Ectodermal cell (in vitro differentiated cells): ENCODE data around the gene PRKD2. TPM values are rescaled to one million over a fixed set of nuclear protein-coding genes. Genes with fewer than 3 reads are reported as not detected.
"Not testable (repeated sequence)": the region's sequence is repeated elsewhere in the genome, so short reads cannot be mapped to it uniquely, and the experiment has no call there.

Experiments used
- H3K27ac ChIP-seq: 2 replicates; pipeline ENCODE4 v1.7.0; 2013; ENCODE audit warnings: mild to moderate bottlenecking, low read depth, low read length; ENCODE audit not compliant: insufficient read depth, poor library complexity, severe bottlenecking
- H3K27me3 ChIP-seq: 2 replicates; pipeline ENCODE4 v1.7.0; 2013; ENCODE audit warnings: mild to moderate bottlenecking, low read length; ENCODE audit not compliant: insufficient read depth, control insufficient read depth, poor library complexity, severe bottlenecking
- H3K36me3 ChIP-seq: one replicate; pipeline ENCODE4 v1.7.0; 2013; ENCODE audit warnings: low read length; ENCODE audit not compliant: control insufficient read depth, insufficient read depth
- H3K4me1 ChIP-seq: one replicate; pipeline ENCODE4 v1.7.0; 2013; ENCODE audit warnings: low read length; ENCODE audit not compliant: control insufficient read depth, insufficient read depth
- H3K4me3 ChIP-seq: 2 replicates; pipeline ENCODE4 v1.7.0; 2013; ENCODE audit warnings: low read depth, low read length, control low read depth; ENCODE audit not compliant: insufficient read depth
- H3K9me3 ChIP-seq: 2 replicates; pipeline ENCODE4 v1.7.0; 2013; ENCODE audit warnings: mild to moderate bottlenecking, low read length, moderate library complexity; ENCODE audit not compliant: control insufficient read depth
- whole genome bisulfite sequencing, 2 experiments: methylation state at CpG; one replicate each; pipeline ENCODE4 v1.1.7; 2013; ENCODE audit warnings: missing lambda C conversion rate in 2 of 2; 5-methylcytosine and 5-hydroxymethylcytosine counted together
- polyA plus RNA-seq, 4 experiments: library from polyadenylated mRNA; stranded (reverse); fragments of 50-300 nt; gene quantifications; one replicate each; pipeline ENCODE4 v1.2.3, GENCODE V29; 2013

The PRKD2 gene
- polyA plus RNA-seq (2013, experiment 1 of 4) = 44.7 TPM
- polyA plus RNA-seq (2013, experiment 2 of 4) = 50.4 TPM
- 34.9 TPM for polyA plus RNA-seq (2013, experiment 3 of 4)
- polyA plus RNA-seq (2013, experiment 4 of 4) = 32.4 TPM

GRCh38 chr19:46717034-46717715, at the start of gene PRKD2:
Gene PRKD2, minus strand, starts transcription at chr19:46717114. Its CDS starts 744 bp downstream, at chr19:46716370.
- Histone ChIP-seq H3K9me3 (no peaks in the 10 kb centered on the region), H3K4me1 (peaks cover 14% of the 10 kb centered on the region), H3K36me3 (peaks cover 11% of the 10 kb centered on the region), H3K4me3 (peak within 1 kb of the TSS; percentile 82), H3K27me3 (no peaks in the 10 kb centered on the region), H3K27ac (peak within 1 kb of the TSS; percentile 63)
- 4% methylated on average over 52 of the region's 52 CpGs for WGBS, 2 experiments

GRCh38 chr19:46764817-46765291, 47.9 kb upstream of the PRKD2 start:
- Histone ChIP-seq H3K4me1 (no peaks in the 10 kb centered on the region), H3K9me3 (no peaks in the 10 kb centered on the region), H3K27me3 (no peaks in the 10 kb centered on the region), H3K27ac (no peak overlapping the region), H3K36me3 (no peaks in the 10 kb centered on the region), H3K4me3 (no peak overlapping the region)
- 89% methylated on average over 11 of the region's 11 CpGs for WGBS, 2 experiments

- Histone ChIP-seq H3K9me3 (no peaks in the 10 kb centered on the region), H3K4me3 (no peak overlapping the region), H3K4me1 (no peaks in the 10 kb centered on the region), H3K36me3 (no peaks in the 10 kb centered on the region), H3K27ac (no peak overlapping the region), H3K27me3 (no peaks in the 10 kb centered on the region)
- WGBS, 2 experiments = 93 to 95% methylated on average over 5 to 6 of the region's 6 CpGs
These were observed 45.5 kb upstream of the PRKD2 start for GRCh38 chr19:46762245-46762890.

- Histone ChIP-seq H3K36me3 (no peaks in the 10 kb centered on the region), H3K27me3 (no peaks in the 10 kb centered on the region), H3K4me3 (no peak overlapping the region), H3K27ac (no peak overlapping the region), H3K9me3 (no peaks in the 10 kb centered on the region), H3K4me1 (no peaks in the 10 kb centered on the region)
- 91 to 96% methylated on average over 5 of the region's 5 CpGs for WGBS, 2 experiments
These were observed 44.5 kb upstream of the PRKD2 start for GRCh38 chr19:46761418-46761831.

GRCh38 chr19:46760897-46761296, 44.0 kb upstream of the PRKD2 start:
- not testable (repeated sequence) for H3K4me1 ChIP-seq, H3K4me3 ChIP-seq, H3K36me3 ChIP-seq, H3K27me3 ChIP-seq, H3K27ac ChIP-seq, H3K9me3 ChIP-seq
- 84 to 89% methylated on average over 4 of the region's 4 CpGs for WGBS, 2 experiments

- no peaks in the 10 kb centered on the region for H3K4me1 ChIP-seq
- H3K36me3 ChIP-seq = no peaks in the 10 kb centered on the region
- H3K27ac ChIP-seq = no peak overlapping the region
- H3K9me3 ChIP-seq = no peaks in the 10 kb centered on the region
- H3K4me3 ChIP-seq = no peak overlapping the region
- no peaks in the 10 kb centered on the region for H3K27me3 ChIP-seq
- 86 to 90% methylated on average over 5 of the region's 5 CpGs for WGBS, 2 experiments
These were observed 43.4 kb upstream of the PRKD2 start for GRCh38 chr19:46760363-46760762.

- Histone ChIP-seq H3K4me1 (no peaks in the 10 kb centered on the region), H3K27ac (no peak overlapping the region)
These were observed 43.0 kb upstream of the PRKD2 start for GRCh38 chr19:46759817-46760333.

GRCh38 chr19:46759206-46759605, 42.3 kb upstream of the PRKD2 start:
- no peak overlapping the region for H3K27ac ChIP-seq
- 93 to 94% methylated on average over 6 of the region's 6 CpGs for WGBS, 2 experiments
- H3K9me3 ChIP-seq = no peaks in the 10 kb centered on the region
- H3K4me3 ChIP-seq = no peak overlapping the region
- H3K36me3 ChIP-seq = no peaks in the 10 kb centered on the region
- H3K27me3 ChIP-seq = no peaks in the 10 kb centered on the region
- no peaks in the 10 kb centered on the region for H3K4me1 ChIP-seq

More at GRCh38 chr19:46759817-46760333, 43.0 kb upstream of the PRKD2 start:
- Histone ChIP-seq H3K9me3 (no peaks in the 10 kb centered on the region), H3K27me3 (no peaks in the 10 kb centered on the region), H3K4me3 (no peak overlapping the region), H3K36me3 (no peaks in the 10 kb centered on the region)
- WGBS, 2 experiments = 83% methylated on average over 7 of the region's 7 CpGs

GRCh38 chr19:46756544-46756888, 39.6 kb upstream of the PRKD2 start:
- H3K4me1 ChIP-seq = no peaks in the 10 kb centered on the region
- H3K27me3 ChIP-seq = no peaks in the 10 kb centered on the region
- H3K27ac ChIP-seq = no peak overlapping the region
- H3K4me3 ChIP-seq = no peak overlapping the region
- WGBS, 2 experiments = 96% methylated on average over 30 of the region's 30 CpGs
- no peaks in the 10 kb centered on the region for H3K9me3 ChIP-seq
- H3K36me3 ChIP-seq = peaks cover 4% of the 10 kb centered on the region

GRCh38 chr19:46755853-46756543, 39.1 kb upstream of the PRKD2 start:
- Histone ChIP-seq H3K27me3 (no peaks in the 10 kb centered on the region), H3K36me3 (peaks cover 4% of the 10 kb centered on the region), H3K4me3 (no peak overlapping the region), H3K27ac (no peak overlapping the region), H3K9me3 (no peaks in the 10 kb centered on the region), H3K4me1 (no peaks in the 10 kb centered on the region)
- WGBS, 2 experiments = 97 to 98% methylated on average over 86 of the region's 86 CpGs
